GM12872 (cell line): ENCODE data around the gene FUOM.

ENCODE experiments used
- CTCF ChIP-seq: IDR thresholded peaks from 3 replicates; pipeline ENCODE4 v1.5.1; 2011; ENCODE audit warnings: low read depth, mild to moderate bottlenecking, low read length, moderate library complexity; ENCODE audit not compliant: insufficient read depth

The FUOM gene

GRCh38 chr10:133391761-133392518 is 34.1 kb upstream of the FUOM start:
- no peak for TF ChIP-seq CTCF

- TF ChIP-seq CTCF, result no peak
Observed at GRCh38 chr10:133391249-133391635, 33.4 kb upstream of the FUOM start.

GRCh38 chr10:133390597-133391248 is 32.9 kb upstream of the FUOM start:
- TF ChIP-seq CTCF, result no peak

GRCh38 chr10:133388973-133389818 is 31.4 kb upstream of the FUOM start:
- TF ChIP-seq CTCF, result no peak

GRCh38 chr10:133388236-133388972 is 30.6 kb upstream of the FUOM start:
- no peak for TF ChIP-seq CTCF

- TF ChIP-seq CTCF, result no peak
Observed at GRCh38 chr10:133385214-133385613, 27.4 kb upstream of the FUOM start.
